H1 (cell line): ENCODE data around the gene CDH6. TPM values are rescaled to one million over a fixed set of nuclear protein-coding genes. Genes with fewer than 3 reads are reported as not detected.

Source experiments
- ASH2L ChIP-seq: fragments of 200-600, 300-600 bp; sonication (generic); IDR thresholded peaks from one replicate; pipeline ENCODE4 v1.7.1; 2017; ENCODE audit warnings: low read length
- FOSL1 ChIP-seq: IDR thresholded peaks from 2 replicates; pipeline ENCODE4 v1.6.1; 2011; ENCODE audit warnings: mild to moderate bottlenecking, low read depth, low read length, moderate library complexity; ENCODE audit not compliant: insufficient read depth
- GTF2F1 ChIP-seq: IDR thresholded peaks from 2 replicates; pipeline ENCODE4 v1.6.1; 2012; ENCODE audit warnings: low read depth, low read length, improper control_type of control experiment, borderline replicate concordance
- KDM5A ChIP-seq: fragments of 200-600 bp; IDR thresholded peaks from 2 replicates; pipeline ENCODE4 v1.7.1; 2012; ENCODE audit warnings: mild to moderate bottlenecking, low read length, inconsistent platforms, mixed read lengths
- SP4 ChIP-seq: IDR thresholded peaks from 2 replicates; pipeline ENCODE4 v1.6.1; 2012; ENCODE audit warnings: low read length, inconsistent platforms
- SRF ChIP-seq: IDR thresholded peaks from 2 replicates; pipeline ENCODE4 v1.6.1; 2011; ENCODE audit warnings: mild to moderate bottlenecking, low read depth, low read length, moderate library complexity
- TBP ChIP-seq: IDR thresholded peaks from 2 replicates; pipeline ENCODE4 v1.6.1; 2011; ENCODE audit warnings: low read depth, low read length, improper control_type of control experiment
- polyA plus RNA-seq, 7 experiments: library from polyadenylated mRNA; depleted of rRNA in 3 of 7; stranded (reverse) in 5 of 7; unstranded in 2 of 7; fragments of >200 nt in 5 of 7; fragments of 200-250 nt in 2 of 7; gene quantifications; 1 replicate in 5 of 7; 2 replicates in 1 of 7; 4 replicates in 1 of 7; pipeline versions ENCODE4 v1.2.1 to v1.2.3, GENCODE V29; 2011 to 2013; ENCODE audit warnings: missing spikeins in 2 of 7, mixed read lengths in 2 of 7
- total RNA-seq: library from RNA; stranded (reverse); fragmentation: NEBNext Ultra II Directional; extraction: Animal tissue kit (Norgen Biotek cat#: 25700); gene quantifications from 2 replicates; pipeline ENCODE4 v1.2.1, GENCODE V29; 2021

The CDH6 gene
- total and polyA plus RNA-seq, 2 of the 8 experiments (the other 6 are each of a cell fraction or from before 2014, with no cell fraction given), result 1.4 to 1.9 TPM

DNA sequence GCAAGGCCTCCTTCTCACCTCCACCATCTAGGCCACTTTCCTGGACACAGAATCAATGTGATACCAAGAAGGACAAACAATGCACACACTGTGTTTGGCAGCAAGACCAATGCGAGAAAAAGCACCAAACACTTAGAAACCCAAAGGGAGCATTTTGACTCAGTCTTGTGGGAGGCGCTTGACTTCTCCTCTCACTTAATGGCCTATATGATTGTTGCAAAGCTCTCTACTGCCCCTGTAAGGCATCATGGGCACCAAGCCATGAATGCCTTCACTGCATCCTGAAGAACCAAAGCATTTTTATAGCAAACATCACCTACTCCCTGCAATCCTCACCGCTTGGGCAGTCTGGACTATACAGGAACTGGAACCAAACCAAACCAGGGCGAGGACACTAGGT lies 57.5 kb downstream of the CDH6 start (continued):
- TF ChIP-seq TBP, result no peak
- TF ChIP-seq FOSL1, result no peak
- TF ChIP-seq KDM5A, result no peak
- TF ChIP-seq SRF, result no peak
- no peak for TF ChIP-seq GTF2F1
- TF ChIP-seq SP4, result no peak
- TF ChIP-seq ASH2L, result no peak
